HG03457 (cell line): ENCODE data around the gene TMEM178B.

Source experiments
- ATAC-seq: cut with Tn5 transposase; IDR thresholded peaks from one replicate; pipeline ENCODE4 v1.9.1; 2021; ENCODE audit warnings: moderate number of reproducible peaks; ENCODE audit not compliant: unreplicated experiment

The TMEM178B gene

DNA sequence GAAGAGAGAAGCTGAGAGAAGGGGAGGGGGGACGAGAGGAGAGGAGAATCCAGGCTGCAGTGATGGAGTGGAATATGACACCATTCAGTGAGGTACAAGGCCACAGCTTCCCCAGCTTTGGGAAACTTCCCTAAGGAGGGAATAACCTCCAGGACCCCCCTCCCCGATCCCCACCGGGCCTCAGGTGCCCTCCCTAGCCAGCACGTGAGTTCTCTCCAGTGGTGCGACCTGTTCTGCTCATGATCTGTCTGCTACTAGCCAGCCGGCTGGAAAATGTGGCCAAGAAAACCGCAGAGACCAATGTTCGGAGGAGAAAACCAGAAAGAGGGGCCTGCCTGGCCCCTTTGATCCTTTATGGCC lies 437.4 kb downstream of the TMEM178B start:
- no peak for ATAC-seq

DNA sequence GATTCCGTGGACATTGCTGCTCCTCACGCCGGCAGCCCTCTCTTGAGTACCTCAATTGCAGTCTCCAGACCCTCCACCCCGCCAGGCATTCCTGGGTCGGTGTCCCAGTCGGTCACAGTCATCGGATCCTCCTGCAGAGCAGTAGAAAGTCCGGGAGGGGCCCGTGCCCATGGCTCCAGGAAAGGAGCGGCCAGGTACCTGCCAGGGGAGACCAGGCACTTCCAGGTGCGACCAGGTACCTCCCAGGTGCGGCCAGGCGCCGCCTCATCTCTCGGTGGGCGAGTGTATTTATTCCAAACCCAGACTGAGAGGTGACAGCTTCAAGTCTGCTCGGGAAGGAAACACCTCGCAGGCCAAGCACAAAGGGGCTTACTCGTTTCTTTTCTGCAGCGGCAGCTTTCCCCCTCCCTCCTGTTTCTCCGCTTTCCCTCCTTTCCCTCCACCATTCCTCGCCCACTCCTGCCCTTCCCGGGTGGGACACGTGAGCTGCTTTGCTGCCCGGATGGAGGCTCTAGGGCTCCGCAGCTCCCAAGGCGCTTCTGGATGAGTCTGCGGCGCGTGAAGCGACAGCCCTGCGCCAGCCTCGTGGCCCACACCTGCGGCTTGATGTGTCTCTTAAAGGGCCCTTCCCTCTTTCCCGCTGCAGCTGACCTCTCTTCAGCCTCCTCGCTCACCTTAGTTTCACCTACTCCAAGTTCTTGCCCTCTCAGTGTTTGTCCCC lies 438.0 kb downstream of the TMEM178B start:
- no peak for ATAC-seq

GRCh38 chr7:141512597-141512996 lies 438.7 kb downstream of the TMEM178B start:
- ATAC-seq = no peak

GRCh38 chr7:141513720-141514119 lies 439.9 kb downstream of the TMEM178B start:
- no peak for ATAC-seq

DNA sequence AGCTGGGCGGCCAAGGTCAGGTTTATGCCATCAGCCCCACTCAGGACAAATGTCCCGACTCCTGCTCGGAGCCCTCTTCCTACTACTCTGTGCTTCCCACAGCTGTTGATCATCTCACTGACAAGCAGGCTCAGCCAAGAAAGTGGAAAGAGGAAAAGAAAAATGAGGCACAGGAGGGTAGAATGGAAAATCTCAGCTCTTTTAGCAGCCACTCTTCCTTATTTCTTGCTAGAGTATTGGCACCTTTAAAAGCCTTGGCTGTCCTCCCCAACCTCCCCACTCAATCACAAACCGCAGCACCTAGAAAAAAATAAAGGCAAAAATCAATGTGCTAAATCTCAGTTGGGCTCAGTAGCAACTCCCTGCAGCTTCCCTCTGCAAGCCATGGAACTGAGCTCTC lies 442.1 kb downstream of the TMEM178B start:
- no peak for ATAC-seq

DNA sequence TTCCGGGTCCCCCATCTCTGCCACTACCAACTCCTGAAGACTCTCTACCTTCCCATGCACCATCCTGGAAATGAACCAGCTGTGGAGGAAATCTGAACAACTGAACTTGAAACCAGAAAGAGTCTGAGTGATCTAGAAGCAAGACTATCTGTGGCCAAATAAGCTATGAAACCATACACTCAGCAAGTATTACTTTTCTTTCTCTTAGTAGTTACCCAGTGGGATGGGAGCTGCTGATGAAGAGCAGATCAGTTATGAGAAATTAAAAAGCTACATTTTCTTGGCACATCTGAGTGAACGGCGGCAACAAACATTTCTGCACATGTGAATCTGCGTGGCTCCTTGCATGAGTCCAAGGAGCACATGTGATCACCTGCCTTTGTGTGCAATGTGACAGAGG lies 445.8 kb downstream of the TMEM178B start:
- ATAC-seq = no peak

GRCh38 chr7:141522657-141523342 lies 448.9 kb downstream of the TMEM178B start:
- ATAC-seq = no peak

DNA sequence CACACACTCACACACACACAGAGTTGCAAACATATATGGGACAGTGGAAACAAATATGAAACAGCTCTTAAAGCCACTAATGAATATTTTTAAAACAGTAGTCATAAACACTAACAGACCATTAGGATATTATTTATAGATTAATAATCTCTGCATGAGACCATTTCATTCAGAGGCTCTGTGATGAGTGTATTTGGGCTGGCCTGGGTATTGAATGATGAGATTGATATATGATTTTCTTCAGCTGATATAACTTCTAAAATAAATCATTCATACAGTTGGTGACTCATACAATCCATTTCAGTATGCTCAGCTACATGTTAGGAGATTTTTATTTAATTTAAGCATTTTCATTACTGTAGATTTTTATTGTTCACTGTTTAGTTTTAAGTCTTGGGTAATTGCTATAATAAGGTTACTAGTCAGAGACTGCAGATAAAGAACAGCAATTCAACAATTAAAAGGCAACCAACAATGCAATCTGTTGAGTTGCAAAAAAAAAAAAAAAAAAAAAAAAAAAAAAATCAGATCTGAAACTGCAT lies 452.2 kb downstream of the TMEM178B start:
- no peak for ATAC-seq

DNA sequence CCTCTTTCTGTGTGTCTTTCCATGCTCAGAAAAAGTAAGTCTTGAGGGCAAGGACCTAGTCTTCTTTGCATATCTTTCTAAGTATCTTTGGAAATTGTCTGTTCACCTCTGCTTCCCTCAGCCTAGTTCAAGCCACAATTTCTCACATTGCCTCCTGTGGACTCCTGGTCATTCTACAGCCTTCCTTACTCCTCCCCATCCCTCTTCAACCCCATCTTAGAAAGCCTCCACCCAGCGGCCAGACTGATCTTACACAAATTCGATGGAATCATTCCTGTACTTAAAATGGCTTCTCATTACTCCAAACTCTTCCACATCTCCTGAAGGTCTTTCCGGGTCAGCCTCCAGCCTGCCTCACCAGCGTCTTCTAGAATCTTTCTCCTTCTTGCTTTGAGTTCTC lies 453.2 kb downstream of the TMEM178B start:
- ATAC-seq = no peak

DNA sequence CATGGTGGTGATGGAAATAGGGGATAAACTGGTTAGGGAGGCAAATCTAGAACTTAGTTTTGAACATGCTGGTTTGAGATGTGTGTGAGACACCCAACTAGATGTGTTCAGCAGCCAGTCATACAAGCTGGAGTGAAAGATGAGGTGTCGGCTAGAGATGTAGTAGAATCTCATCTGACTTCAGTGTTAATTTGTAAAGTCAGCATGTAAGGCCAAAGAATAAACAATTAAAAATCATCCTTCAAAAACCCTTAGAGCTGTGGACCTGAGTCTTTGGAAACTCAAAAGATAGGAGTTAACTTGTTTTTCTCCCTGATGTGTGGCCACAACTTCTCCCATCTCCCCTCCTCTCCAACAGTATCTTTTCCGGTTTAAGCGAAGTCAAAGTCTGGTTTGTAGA lies 454.5 kb downstream of the TMEM178B start:
- ATAC-seq = no peak
